ENCODE data around the gene NSMF. TPM values are rescaled to one million over a fixed set of nuclear protein-coding genes. Genes with fewer than 3 reads are reported as not detected.

The NSMF gene
- total RNA-seq, 1 donor from 2014 or later = 23.9 TPM

DNA sequence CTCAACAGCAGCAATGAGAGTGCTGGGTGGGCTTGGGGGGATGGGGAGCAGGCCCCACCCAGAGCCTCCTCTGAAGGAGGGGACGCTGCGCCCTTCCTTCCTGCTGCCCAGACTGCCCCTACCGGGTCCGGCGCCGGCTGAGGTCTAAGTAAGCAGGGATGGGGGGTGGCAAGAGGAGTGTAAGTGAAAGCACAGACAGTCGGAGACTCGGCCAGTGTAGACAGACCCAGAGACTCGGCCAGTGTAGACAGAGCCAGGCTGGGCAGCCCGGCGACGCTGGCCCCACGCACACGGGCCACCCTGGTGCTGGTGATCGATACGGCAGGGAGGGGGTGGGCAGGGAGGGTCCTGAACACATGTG lies 10.6 kb downstream of the NSMF start:
- DNase-seq (ENCODE audit: low read depth, low spot score) = no peak

DNA sequence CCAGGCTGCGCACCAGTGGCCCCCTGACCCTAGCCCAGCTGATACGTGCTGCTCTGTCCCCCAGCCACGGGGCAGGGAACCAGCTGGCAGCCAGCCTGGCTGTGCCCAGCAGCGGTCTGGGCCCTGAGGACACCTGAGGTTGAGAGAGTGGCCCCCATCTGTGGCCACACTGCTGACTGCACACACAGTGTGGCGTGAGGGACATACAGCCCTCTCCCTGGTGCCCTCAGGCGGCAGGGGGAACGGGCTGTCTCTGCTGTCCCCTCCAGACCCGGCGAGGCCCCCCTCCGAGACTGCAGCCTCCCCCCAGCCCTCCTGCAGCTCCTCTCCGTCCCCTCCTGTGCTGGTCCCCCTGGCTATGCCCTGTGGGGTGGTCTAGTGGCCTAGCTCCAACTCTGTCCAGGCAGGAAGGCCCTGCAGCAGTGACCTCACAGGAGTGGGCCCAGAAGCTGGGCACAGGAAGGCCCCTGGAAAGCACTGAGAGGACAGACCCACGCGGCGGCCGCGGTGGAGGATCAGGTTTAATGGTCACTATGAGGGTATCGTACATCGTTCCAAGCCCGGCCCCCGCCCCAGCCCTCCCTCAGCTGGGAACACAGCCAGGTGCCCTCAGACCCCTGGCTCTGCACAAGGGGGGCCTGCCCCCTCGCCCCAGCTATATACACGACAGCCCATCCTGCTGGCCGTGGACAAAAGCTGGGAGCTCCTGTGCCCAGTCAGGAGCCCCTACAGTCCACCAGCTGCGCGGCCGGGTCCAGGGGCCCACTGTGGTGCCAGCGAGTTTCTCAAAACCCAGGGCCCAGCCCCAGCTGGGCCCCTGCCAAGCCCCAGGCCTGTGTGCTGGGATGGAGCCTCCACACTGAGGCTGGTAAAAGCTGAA lies 11.2 kb downstream of the NSMF start:
- DNase-seq (ENCODE audit: low read depth, low spot score) = no peak

- no peak for DNase-seq (ENCODE audit: low read depth, low spot score)
These were observed 12.2 kb downstream of the NSMF start for GRCh38 chr9:137446851-137447471.

DNA sequence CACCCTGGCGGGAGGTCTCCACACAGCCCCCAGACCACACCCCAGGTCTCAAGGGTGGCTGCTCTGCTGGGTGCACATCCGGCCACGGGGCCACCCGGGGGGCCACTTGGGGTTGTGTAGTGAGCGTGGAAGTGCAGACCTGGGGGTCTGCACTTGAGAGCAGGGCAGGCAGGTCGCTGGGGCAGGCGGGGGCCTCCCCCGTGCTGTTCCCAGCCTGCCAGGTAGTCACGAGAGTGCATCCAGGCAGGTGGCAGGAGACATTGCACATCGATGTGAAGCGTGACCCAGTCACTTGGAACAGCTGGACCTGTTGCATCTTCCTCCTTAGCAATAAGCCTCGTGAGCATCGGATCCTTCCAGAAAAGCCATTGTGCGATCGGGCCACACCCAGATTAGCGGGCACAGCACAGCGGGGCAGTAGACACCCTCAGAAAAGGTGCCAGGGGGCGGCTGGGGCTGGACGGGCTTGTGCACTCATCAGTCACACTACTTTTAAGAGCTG lies 13.2 kb downstream of the NSMF start:
- no peak for DNase-seq (ENCODE audit: low read depth, low spot score)

GRCh38 chr9:137445275-137445807 lies 13.8 kb downstream of the NSMF start:
- peak; percentile 26 for DNase-seq (ENCODE audit: low read depth, low spot score)

DNA sequence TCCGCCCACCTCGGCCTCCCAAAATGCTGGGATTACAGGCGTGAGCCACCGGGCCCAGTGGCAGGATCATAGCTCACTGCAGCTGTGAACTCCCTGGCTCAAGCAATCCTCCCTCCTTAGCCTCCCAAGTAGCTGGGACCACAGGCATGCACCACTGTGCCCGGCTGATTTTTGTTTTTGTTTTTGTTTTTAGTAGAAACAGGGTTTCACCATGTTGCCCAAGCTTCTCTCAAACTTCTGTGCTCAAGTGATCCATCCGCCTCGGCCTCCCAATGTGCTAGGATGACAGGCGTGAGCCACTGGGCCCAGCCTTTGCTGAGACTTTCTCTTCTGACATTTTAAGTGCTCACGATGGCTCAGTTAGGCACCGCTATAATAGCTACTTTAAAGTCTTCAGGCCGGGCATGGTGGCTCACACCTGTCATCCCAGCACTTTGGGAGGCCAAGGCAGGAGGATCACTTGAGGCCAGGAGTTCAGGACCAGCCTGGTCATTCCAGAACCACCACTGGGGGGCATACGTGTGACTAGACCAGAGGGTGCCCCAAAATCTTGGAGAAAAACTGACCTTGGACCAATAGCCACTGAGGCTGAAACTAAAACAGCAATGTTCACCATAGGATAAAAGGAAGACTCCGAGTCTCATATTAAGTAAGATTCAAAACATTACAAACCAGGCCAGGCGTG lies 14.9 kb downstream of the NSMF start:
- no peak for DNase-seq (ENCODE audit: low read depth, low spot score)

- DNase-seq (ENCODE audit: low read depth, low spot score) = no peak
These were observed 17.2 kb downstream of the NSMF start for GRCh38 chr9:137441935-137442321.

GRCh38 chr9:137441289-137441934 lies 17.7 kb downstream of the NSMF start, which contains the start of gene ENTPD8:
ENTPD8 (minus strand) TSS chr9:137441357; CDS start chr9:137438285, 3,072 bp downstream.
- DNase-seq (ENCODE audit: low read depth, low spot score) = no peak

- no peak for DNase-seq (ENCODE audit: low read depth, low spot score)
These were observed 19.9 kb downstream of the NSMF start for GRCh38 chr9:137439158-137439714.

DNA sequence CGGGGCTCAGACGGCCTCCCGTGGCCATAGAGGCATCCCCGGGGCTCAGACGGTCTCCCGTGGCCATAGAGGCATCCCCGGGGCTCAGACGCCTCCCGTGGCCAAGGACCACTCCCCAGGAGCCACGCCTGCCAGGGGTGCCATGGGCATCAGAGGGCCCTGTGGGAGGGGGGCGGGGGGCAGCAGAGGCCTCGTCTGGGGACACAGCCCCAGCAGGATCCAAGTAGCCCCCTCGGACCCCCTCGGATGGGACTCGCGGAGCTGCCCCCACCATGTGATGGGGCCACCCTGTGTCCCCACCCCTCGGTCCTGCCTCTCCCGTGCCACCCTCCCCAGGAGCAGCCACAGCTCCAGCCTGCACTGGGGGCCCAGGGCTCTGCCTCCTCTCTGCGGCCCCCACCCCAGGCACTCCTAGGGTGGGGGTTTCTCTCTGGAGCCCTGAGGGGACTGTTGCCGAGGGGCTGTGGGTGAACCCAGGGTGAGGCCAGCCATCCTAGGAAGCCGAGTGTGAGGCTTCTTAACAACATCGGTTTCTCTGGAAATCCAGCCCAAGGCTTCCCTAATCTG lies 20.5 kb downstream of the NSMF start:
- no peak for DNase-seq (ENCODE audit: low read depth, low spot score)

- no peak for DNase-seq (ENCODE audit: low read depth, low spot score)
These were observed 21.2 kb downstream of the NSMF start for GRCh38 chr9:137437691-137438590.

DNA sequence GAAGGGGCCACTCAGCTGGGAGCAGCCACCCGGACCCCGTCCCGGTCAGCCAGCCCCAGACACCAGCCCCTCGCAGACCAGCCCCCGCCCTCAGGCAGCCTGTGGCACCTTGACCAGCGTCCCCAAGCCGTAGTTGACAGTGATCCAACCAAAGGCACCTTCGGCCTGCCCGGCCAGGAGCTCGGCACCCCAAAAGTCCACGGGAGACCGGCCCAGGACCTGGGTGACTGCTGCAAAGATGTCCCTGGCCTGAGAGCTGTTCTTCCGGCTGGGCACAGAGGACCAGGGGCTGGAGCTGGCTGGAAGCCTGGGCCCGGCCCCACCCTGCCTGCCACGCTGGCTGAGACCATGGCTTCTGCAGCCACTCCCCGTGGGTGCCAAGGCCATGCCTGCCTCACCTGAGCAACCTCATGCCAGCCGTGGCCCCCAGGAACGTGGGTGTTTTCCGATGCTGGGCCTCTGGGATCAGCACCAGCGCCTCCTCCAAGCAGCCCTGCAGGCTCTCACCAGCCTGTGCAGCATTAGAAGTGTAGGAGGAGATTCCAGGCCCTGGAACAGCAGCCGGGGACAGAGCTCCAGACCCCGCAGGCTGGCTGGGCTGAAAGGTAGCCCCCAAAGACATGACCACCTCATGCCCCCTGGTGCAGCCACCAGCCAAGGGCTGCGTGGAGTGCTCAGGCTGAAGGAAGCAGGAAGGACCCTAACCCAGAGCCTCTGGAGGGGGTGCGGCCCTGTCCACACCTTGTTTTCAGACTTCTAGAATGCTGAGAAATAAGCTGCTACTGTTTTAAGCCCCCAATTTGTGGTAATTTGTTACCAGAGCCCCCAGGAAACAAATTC lies 22.2 kb downstream of the NSMF start:
- DNase-seq (ENCODE audit: low read depth, low spot score) = no peak

GRCh38 chr9:137435980-137436760 lies 23.0 kb downstream of the NSMF start:
- peak; percentile 32 for DNase-seq (ENCODE audit: low read depth, low spot score)

GRCh38 chr9:137435381-137435891 lies 23.7 kb downstream of the NSMF start:
- DNase-seq (ENCODE audit: low read depth, low spot score) = no peak

- no peak for DNase-seq (ENCODE audit: low read depth, low spot score)
These were observed 24.4 kb downstream of the NSMF start for GRCh38 chr9:137434498-137435380.

DNA sequence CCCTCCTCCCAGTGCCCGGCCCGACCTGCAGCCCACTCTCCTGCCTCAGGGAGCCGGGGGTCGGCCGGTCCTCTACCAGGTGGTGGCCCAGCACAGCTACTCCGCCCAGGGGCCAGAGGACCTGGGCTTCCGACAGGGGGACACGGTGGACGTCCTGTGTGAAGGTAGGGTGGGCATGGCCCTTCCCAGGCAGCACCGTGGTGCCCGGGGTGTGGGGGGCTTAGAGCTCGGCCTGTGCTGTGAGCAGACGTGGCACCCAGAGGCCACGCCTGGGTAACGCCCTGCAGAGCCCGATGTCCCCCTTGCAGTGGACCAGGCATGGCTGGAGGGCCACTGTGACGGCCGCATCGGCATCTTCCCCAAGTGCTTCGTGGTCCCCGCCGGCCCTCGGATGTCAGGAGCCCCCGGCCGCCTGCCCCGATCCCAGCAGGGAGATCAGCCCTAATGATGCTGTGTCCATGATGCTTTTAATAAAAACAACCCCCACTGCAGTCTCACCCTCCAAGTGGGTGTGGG lies 25.2 kb downstream of the NSMF start:
- DNase-seq (ENCODE audit: low read depth, low spot score) = no peak

Data from pulmonary artery endothelial cell (primary cell).